PC-9 (cell line): ENCODE data around the gene SMYD2.

Experiments used
- EZH2 ChIP-seq: fragments of 200-600 bp; sonication (generic); IDR thresholded peaks from 2 replicates; pipeline ENCODE4 v1.8.0; 2017; ENCODE audit warnings: antibody characterized with exemption, low read depth
- TF ChIP-seq, protein P1 (sequence below): fragments of 200-600 bp; sonication (generic); conservative IDR thresholded peaks from 2 replicates; pipeline ENCODE4 v1.6.1; 2017; ENCODE audit warnings: mixed run types, antibody characterized with exemption, mild to moderate bottlenecking, moderate library complexity

DNA sequence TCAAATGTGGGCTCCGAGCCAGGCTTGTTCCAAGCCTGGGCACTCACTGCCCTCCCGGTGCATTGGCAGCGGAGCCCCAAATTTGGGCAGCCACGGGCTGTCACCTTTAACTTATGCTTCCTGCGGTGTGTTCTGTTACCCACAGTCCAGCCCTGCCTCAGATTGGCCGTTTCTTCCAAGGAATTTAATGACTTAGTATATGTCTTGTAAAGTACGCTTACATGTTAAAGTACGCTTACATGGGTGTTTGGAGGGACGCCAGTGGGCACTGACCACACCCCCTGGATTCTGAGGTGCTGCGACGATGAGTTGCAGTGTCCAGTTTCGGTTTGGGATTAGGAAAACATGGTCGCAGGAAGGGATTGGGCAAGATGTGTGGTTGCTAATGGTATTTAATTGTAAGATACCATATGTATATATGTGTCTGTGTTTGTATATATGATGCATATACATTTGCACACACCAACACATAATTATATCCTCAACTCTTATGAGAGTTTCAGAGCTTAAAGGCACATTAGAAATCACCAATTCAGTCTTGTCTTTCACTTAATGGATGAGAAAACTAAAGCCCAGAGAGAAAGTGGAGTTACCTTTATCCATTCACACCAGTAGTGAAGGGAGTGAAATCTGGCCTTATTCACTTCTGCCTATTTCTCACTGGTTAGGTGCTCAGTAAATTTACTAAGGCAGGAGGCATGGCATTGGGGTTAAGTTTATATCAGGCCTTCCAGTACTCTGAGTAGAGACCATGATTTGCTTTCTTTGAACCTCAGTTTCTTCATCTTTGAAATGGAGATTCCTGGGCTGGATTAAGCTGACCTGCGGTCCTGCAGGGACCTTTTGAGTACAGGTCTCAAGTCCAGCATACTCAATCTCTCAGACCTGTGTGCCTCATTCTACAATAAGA is 1.0 kb downstream of the SMYD2 start:
- TF ChIP-seq, protein P1, sequence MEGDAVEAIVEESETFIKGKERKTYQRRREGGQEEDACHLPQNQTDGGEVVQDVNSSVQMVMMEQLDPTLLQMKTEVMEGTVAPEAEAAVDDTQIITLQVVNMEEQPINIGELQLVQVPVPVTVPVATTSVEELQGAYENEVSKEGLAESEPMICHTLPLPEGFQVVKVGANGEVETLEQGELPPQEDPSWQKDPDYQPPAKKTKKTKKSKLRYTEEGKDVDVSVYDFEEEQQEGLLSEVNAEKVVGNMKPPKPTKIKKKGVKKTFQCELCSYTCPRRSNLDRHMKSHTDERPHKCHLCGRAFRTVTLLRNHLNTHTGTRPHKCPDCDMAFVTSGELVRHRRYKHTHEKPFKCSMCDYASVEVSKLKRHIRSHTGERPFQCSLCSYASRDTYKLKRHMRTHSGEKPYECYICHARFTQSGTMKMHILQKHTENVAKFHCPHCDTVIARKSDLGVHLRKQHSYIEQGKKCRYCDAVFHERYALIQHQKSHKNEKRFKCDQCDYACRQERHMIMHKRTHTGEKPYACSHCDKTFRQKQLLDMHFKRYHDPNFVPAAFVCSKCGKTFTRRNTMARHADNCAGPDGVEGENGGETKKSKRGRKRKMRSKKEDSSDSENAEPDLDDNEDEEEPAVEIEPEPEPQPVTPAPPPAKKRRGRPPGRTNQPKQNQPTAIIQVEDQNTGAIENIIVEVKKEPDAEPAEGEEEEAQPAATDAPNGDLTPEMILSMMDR: no peak
- no peak for TF ChIP-seq EZH2
